ENCODE results near the gene RHBDF2.

The RHBDF2 gene

GRCh38 chr17:76499267-76499667, 2.0 kb downstream of the RHBDF2 start:
- DNase-seq, result no peak

DNA sequence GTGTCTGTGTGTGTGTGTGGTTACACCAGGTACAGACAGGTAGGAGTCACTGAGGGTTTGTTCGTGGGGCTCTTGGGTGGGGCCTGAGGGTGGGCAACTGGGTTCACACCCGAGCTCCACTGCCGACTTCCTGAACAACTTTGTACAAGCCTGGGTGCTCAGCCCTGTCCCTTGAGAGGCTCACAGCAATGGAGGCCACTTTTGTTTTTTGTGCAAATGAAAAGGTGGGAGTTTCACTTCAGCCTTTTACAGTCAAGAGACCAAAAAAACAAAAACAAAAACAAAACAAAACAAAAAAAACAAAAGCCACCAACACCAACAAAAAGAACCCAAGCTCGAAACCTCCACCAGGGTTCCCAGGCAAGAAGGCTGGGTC, 2.4 kb downstream of the RHBDF2 start:
- DNase-seq, result no peak

GRCh38 chr17:76497979-76498875, 3.0 kb downstream of the RHBDF2 start:
- DNase-seq, result peak in 1 of 2 donors; percentile 61

GRCh38 chr17:76497699-76497978, 3.6 kb downstream of the RHBDF2 start:
- DNase-seq, result no peak

DNA sequence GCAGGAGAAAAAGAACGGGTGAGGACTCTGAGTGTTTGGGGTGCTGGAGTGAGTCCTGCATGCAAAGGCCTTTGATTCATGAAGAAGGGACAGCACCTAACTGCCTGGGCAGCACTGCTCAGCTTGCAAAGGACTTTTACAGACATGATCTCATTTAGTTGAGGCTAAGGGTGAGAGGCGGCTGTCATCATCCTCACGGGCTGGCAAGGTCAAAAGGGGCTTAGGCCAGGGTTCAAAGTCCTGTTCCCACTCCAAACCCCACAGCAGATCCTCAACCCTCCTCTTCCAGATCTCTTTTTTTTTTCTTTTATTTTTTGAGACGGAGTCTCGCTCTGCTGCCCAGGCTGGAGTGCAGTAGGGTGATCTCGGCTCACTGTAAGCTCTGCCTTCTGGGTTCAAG, 4.8 kb downstream of the RHBDF2 start:
- DNase-seq, result no peak

DNA sequence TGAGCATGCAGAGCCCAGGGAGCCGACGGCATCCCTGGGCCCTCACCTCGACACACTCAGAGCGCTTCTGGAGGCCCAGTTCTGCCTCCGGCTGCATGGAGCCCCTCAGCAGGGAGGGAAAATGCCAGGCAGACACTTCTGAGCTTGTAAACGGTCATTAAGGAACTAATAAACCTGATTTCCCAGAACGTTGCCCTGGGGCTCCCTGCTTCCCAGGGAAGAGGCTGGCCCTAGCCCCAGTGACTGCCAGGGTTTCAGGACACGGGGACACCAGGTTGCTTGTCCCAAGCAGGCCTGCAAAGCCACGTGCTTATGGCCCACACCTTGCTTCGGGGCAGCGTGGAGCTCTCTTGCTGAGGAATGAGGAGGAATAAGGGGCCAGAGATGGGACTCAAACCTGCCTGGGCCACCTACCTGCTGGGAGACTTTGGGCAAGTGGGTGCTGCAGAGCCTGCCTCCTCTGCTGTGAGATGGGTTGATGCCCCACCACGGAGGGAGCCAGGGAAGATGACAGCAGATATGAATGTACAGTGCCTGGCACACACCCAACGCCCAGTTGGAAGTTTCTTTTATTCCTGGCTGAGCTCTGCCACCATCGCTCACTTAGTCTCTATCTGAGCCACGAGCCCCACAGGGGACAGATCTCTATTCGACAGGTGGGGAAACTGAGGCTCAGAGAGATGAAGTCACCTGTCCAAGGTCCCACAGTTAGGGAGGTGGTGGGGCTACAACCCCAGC, 5.4 kb downstream of the RHBDF2 start:
- no peak for DNase-seq

GRCh38 chr17:76493505-76494167, 7.6 kb downstream of the RHBDF2 start:
- DNase-seq, result no peak

- DNase-seq, result peak in 1 of 2 donors; percentile 41
Observed at GRCh38 chr17:76492989-76493501, 8.2 kb downstream of the RHBDF2 start.

DNA sequence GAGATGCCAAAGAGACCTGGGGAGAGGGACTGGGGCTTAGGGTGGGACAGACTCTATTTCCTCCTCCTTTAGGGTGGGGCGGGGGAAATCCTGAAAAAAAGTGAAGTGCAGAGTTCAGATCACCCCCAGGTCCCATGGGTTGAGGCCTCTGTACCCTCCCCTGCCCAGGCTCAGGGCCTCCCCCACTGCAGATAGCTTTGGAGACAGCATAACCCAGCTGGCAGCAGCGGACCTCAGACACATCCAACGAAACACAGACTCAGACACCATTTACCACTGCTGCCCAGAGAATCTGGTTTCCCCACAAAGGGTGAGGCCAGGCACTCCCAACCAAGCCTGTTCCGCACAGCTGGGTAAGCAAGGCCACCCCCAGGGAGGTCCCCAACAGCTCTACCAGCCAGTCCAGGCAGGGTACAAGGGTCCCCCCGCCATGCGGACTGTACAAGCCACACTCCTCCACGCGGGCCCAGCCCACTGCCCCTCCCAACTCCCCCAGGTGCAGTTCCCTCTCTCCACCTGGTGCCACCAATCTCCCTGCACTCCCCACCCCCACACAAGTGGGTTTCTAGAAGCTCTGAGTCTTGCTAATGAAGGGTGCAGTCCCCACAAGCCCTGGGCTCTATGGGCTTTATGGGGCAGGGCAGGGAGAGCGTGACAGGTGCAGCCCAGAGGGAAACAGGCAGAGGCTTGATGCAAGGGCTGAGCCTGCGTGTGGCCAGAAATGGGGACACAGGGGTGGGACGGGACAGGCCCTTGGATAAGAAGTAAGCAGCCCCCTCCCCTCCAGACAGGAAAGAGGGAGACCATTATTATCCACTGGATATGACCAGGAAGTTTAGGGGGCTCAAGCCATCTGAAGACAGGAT, 8.9 kb downstream of the RHBDF2 start:
- DNase-seq, result no peak

DNA sequence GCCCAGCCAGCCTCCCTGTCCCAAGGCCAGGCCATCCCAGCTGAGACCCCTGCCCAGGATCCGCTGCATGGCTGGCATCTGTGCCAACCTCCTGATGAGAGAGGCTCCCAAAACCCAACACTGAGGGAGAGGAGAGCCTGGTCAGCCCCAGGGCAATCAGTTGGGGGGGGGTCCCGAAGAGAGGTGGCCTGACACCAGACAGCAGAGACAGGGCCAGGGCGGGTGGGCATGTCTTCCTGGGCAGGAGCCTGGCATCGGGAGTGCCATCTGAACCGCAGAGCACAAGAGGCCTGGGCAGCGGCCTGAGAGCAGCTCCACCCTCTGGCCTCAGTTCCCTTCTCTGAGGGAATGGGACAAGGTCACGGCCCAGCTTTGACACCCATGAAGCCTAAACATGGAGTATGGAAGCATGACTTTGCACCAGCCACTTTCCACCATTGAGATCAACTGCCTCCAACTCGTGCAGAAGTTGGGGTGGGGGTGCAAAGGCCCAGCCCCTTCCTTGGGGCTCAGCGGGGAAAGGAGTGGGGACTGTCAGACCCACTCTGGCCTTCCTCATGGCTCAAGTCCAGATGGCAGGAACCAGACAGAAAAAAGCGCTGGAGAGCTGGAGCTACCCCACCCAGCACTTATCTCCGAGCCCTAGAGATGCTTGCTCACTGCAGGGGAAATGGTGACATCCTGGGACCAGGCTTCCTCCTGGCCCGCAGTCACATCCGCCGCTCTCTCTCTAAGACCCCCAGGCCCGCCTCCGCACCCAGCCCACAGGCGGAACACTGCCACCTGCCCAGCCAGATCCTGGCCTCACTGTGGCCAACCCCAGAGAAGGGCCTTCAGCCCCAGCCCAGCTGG, 9.7 kb downstream of the RHBDF2 start:
- DNase-seq, result no peak

DNA sequence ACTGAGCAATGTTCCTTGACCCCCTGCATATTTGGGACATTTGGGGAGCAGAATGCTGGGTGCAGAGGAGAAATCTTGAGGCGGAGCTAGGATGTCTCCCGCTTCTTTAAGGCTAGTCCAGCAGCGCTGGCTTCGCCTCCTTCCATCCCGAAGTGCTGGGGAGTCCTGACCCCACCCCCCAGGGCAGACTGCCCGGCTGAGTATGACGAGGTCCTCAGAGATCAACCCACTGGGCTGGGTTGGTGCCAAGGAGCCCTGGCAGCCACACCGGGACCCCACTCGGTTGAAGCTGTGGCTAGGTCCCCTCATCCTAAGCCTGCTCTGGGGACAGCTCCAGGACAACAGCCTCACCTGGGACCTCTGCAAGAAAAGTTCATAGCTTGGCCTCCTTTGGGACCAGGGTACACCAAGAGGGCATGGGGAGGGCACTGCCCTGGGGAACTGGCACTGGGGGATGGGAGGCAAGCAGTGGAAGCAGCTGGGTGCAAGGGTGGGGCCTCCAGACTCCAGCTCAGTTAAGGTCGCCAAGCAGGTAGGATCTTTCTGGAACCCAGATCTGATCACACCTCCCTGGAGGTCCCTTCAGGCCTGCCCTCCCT, 11.0 kb downstream of the RHBDF2 start:
- no peak for DNase-seq

GRCh38 chr17:76487451-76488192, 13.6 kb downstream of the RHBDF2 start:
- DNase-seq, result no peak

DNA sequence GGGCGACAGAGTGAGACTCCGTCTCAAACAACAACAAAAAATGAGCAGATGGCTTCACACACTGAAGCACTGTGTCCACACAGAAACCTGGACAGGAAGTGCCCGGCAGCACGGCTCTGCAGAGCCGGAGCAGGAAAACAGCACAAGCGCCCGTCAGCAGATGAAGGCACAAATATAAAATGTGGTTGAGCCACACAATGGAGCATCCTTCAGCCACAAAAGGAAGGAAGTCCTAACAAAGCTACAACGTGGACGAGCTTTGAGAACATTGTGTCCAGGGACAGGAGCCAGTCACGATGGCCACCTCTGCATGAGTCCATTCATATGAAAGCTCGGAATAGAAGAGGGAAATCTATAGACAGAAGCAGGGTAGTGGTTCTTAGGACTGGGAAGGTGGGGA, 15.7 kb downstream of the RHBDF2 start:
- peak in 1 of 2 donors; percentile 29 for DNase-seq

GRCh38 chr17:76484228-76484725, 16.9 kb downstream of the RHBDF2 start:
- no peak for DNase-seq

- DNase-seq, result peak in 1 of 2 donors; percentile 38
Observed at GRCh38 chr17:76481071-76481655, 20.1 kb downstream of the RHBDF2 start.

DNA sequence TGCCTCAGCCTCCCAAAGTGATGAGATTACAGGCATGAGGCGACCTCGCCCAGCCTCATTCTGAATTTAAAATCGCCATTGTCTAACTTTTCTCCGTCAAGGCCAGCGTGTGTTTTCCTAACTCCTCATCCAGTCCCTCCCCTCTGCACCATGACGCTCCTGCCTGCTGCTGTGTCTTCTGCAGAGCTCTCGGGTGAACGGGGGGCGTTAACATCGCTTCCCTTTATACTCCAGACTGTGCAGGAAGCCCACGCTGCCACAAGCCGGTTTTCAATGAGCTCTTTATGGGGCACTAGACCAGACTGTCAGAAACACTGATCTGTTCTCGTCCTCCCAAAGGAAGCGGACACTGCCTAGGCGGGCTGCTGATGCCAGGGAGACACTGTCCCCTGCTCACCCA, 20.6 kb downstream of the RHBDF2 start:
- peak in 1 of 2 donors; percentile 14 for DNase-seq

DNA sequence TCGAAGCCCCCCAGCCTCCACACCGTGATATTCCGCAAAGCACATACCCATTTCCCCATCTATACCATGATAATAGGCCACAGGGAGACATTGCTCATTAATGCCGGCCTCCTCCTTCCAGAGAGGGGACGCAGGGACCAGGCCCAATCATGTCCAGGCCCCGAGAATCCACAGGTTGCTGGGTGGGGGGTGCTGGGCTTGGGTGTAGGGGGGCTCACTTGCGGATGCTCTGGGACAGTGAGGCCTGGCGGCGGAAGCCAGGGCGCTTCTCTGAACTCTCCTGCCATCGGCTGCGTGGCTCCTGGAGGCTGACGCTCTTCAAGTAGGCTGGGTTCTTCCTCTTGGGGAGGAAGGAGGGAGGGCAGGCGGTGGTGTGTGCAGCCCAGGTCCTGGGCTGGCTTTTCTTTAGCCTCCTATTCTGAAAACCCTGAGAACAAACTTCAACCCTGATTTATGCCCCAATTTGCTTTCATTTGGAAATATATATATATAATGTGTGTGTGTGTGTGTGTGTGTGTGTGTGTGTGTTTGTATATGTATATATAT, 21.6 kb downstream of the RHBDF2 start:
- no peak for DNase-seq

GRCh38 chr17:76478730-76479514, 22.3 kb downstream of the RHBDF2 start:
- DNase-seq, result no peak

- no peak for DNase-seq
Observed at GRCh38 chr17:76478097-76478496, 23.1 kb downstream of the RHBDF2 start.

Data from hippocampal formation (tissue), 2 donors.